AG04450 (cell line): ENCODE measurements around the gene ACTG2. TPM values are rescaled to one million over a fixed set of nuclear protein-coding genes. Genes with fewer than 3 reads are reported as not detected.
"Not testable (repeated sequence)": the region's sequence is repeated elsewhere in the genome, so short reads cannot be mapped to it uniquely, and the experiment has no call there.

ENCODE experiments used
- CTCF ChIA-PET: fragments of 300-600, 350-600 bp; formaldehyde crosslinking; extraction: SDS; loops from one replicate; lab custom pipeline; 2022; ENCODE audit warnings: antibody characterized with exemption, inconsistent platforms; lab: Charles Lee
- POLR2A ChIA-PET: fragments of 350-600 bp; formaldehyde crosslinking; extraction: SDS; loops from one replicate; lab custom pipeline; 2021; ENCODE audit warnings: antibody characterized with exemption, inconsistent platforms; lab: Yijun Ruan, JAX
- DNase-seq: peaks from one replicate; pipeline ENCODE4 v3.0.0-alpha.2; 2011; ENCODE audit warnings: low read depth, low spot score
- H3K27ac ChIP-seq: one replicate; pipeline ENCODE4 v1.5.1; 2012; ENCODE audit warnings: low read depth, low read length, control low read depth
- H3K27me3 ChIP-seq: one replicate; pipeline ENCODE4 v1.6.0; 2012; ENCODE audit warnings: low read length; ENCODE audit not compliant: control insufficient read depth, insufficient read depth
- H3K4me3 ChIP-seq: 2 replicates; pipeline ENCODE4 v1.5.1; 2011; ENCODE audit warnings: mild to moderate bottlenecking, low read depth, low read length, control low read depth
- H3K9me3 ChIP-seq: 2 replicates; pipeline ENCODE4 v1.5.1; 2012; ENCODE audit warnings: low read length; ENCODE audit not compliant: control insufficient read depth, insufficient read depth
- polyA plus RNA-seq: library from polyadenylated mRNA; depleted of rRNA; stranded (reverse); fragments of >200 nt; gene quantifications from 2 replicates; pipeline ENCODE4 v1.2.3, GENCODE V29; 2011
- TF ChIP-seq, protein P1 (sequence below): IDR thresholded peaks from 2 replicates; pipeline ENCODE4 v1.5.1; 2011; ENCODE audit warnings: low read depth, low read length, control low read depth, inconsistent platforms

The ACTG2 gene
- polyA plus RNA-seq, 1 experiment = 641 TPM

DNA sequence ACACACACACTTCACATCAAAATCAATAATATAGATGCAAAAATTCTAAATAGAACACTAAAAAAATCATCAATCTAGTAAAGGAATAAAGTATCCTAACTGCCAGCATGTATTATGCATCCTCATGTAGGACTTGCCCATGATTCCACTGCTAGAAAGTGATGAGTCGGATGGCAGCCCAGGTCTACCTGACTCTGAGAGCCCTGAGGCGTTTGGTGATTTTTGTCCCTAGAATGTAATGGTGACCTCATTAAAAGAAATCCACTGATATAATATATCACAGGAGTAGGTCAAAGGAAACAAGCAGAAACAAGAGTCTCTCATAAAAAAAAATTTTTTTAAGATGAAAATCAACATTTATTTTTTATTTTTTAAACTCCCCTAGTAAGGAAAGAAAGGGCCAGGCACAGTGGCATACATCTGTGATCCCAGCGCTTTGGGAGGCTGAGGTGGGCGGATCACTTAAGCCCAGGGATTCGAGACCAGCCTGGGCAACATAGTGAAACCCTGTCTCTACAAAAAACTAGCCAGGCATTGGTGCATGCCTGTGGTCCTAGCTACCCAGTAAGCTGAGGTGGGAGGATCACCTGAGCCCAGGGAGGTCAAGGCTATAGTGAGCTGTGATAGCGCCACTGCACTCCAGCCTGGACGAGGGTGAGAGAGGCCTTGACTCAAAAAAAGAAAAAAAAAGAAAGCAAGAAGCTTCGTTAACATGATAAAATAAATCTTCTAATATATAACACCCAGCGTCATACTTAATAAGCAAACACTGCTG lies 24.4 kb upstream of the ACTG2 start:
- Histone ChIP-seq H3K27ac (no peak overlapping the region), H3K27me3 (no peaks in the 10 kb centered on the region), H3K4me3 (no peak overlapping the region), H3K9me3 (no peaks in the 10 kb centered on the region)
- CTCF ChIA-PET = no interaction called here
- POLR2A ChIA-PET = no interaction called here
- TF ChIP-seq, protein P1, sequence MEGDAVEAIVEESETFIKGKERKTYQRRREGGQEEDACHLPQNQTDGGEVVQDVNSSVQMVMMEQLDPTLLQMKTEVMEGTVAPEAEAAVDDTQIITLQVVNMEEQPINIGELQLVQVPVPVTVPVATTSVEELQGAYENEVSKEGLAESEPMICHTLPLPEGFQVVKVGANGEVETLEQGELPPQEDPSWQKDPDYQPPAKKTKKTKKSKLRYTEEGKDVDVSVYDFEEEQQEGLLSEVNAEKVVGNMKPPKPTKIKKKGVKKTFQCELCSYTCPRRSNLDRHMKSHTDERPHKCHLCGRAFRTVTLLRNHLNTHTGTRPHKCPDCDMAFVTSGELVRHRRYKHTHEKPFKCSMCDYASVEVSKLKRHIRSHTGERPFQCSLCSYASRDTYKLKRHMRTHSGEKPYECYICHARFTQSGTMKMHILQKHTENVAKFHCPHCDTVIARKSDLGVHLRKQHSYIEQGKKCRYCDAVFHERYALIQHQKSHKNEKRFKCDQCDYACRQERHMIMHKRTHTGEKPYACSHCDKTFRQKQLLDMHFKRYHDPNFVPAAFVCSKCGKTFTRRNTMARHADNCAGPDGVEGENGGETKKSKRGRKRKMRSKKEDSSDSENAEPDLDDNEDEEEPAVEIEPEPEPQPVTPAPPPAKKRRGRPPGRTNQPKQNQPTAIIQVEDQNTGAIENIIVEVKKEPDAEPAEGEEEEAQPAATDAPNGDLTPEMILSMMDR = no peak
- DNase-seq = no peak

DNA sequence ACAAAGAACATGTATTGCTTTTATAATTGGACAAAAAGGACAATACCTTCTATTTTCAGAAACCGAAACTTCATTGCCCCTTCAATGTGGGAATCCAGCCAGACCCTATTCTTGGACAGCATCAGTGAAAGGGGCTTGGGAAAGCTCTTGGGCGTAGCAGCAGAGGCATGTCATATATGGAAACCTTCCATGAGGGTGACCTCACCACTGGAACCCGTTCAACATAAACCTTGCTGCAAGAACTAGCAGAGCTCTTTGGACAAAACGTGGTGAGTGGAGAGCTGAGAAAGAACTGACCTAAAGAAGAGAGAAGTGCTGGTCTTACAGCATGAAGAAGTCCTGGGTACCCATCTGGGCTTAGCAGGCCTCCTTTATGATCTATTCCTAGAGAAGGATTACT lies 22.7 kb upstream of the ACTG2 start:
- H3K4me3 ChIP-seq = no peak overlapping the region
- ChIA-PET POLR2A (interaction anchor here (0.7 to 1.1 kb wide), 4 partner anchors 22 to 57 kb away, joined by 3 to 4 read pairs (median 4); partner anchors contain the start of genes ACTG2 and STAMBP), CTCF (interaction anchor here (1.3 kb wide), 1 partner anchor 43 kb away, joined by 4 read pairs; no protein-coding TSS in a partner anchor)
- peak overlapping the region; percentile 66 for H3K27ac ChIP-seq
- H3K9me3 ChIP-seq = no peaks in the 10 kb centered on the region
- no peaks in the 10 kb centered on the region for H3K27me3 ChIP-seq
- peak; percentile 94 for DNase-seq
- TF ChIP-seq, protein P1 = no peak

DNA sequence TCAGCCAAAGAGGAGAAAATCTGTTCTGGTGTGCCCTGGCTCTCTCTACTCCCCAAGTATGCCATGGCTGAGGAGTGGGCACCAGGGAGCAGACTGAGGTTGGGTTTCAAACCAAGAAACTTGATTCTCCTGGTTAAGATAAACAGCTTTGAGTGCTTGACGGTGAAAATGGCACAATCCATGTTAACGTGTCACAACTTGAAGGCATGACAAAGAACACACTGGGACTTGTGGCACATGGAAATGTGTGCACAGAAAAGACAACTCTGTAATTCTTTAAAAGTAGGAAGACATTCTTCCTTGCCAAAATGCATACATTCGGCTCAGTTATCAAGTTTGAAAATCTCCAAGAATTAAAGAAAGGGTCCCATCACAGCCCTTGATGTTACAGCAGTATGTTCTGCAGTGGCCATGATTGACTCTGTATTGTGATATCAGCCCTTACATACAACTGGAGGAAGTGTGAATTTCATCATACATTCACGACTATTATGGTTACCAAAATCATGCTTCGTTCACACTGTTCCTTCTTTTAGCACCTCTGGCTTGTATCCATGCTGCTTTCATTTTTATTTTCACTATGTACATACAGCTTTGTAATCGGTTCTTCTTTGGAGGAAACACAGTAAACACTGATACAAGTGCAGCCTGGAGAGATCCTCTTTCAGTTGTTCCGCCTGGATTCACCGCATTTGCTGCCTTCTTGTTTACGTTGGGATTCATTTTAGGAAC lies 15.6 kb upstream of the ACTG2 start:
- CTCF ChIA-PET = no interaction called here
- TF ChIP-seq, protein P1 = no peak
- no peak overlapping the region for H3K4me3 ChIP-seq
- H3K27ac ChIP-seq = no peak overlapping the region
- no peaks in the 10 kb centered on the region for H3K27me3 ChIP-seq
- POLR2A ChIA-PET = no interaction called here
- DNase-seq = no peak
- H3K9me3 ChIP-seq = no peaks in the 10 kb centered on the region

DNA sequence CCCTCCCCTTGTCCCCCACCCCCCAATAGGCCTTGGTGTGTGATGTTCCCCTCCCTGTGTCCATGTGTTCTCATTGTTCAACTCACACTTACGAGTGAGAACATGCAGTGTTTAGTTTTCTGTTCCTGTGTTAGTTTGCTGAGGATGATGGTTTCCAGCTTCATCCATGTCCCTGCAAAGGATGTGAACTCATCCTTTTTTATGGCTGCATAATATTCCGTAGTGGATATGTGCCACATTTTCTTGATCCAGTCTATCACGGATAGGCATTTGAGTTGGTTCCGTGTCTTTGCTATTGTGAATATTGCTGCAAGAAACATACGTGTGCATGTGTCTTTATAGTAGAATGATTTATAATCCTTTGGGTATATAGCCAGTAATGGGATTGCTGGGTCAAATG lies 14.8 kb upstream of the ACTG2 start:
- DNase-seq, H3K27ac ChIP-seq, CTCF ChIA-PET, H3K9me3 ChIP-seq, H3K4me3 ChIP-seq, POLR2A ChIA-PET, H3K27me3 ChIP-seq: not testable (repeated sequence)

DNA sequence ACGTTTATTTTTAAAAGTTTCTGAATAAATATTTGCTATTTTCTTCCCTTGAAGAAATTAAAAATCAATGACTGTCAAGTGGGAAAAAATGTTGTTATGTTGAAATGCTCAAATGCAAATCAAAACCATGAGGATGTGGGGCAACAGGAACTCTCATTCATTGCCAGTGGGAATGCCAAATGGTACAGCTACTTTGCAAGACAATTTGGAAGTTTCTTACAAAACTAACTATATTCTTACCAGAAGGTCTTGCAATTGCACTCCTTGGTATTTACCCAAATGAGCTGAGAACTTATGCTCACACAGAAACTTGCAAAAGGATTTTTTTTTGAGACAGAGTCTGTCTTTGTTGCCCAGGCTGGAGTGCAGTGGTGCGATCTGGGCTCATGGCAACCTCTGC lies 7.4 kb upstream of the ACTG2 start:
- Histone ChIP-seq H3K4me3 (no peak overlapping the region), H3K27me3 (no peaks in the 10 kb centered on the region), H3K9me3 (no peaks in the 10 kb centered on the region), H3K27ac (no peak overlapping the region)
- DNase-seq = no peak
- TF ChIP-seq, protein P1 = no peak
- CTCF ChIA-PET = no interaction called here
- POLR2A ChIA-PET = no interaction called here
